H1 (cell line): ENCODE results near the gene GRID2. TPM values are rescaled to one million over a fixed set of nuclear protein-coding genes. Genes with fewer than 3 reads are reported as not detected.
A peak's percentile ranks its signal among the peaks of the same experiment; 100 is the strongest.

ENCODE experiments used
- BRCA1 ChIP-seq: IDR thresholded peaks from 2 replicates; pipeline ENCODE4 v1.6.1; 2012; ENCODE audit warnings: low read depth, low read length, improper control_type of control experiment
- CBX5 ChIP-seq: fragments of 300-800, 300-1000 bp; sonication (generic); IDR thresholded peaks from 2 replicates; pipeline ENCODE4 v1.7.1; 2016; ENCODE audit warnings: antibody characterized with exemption, low read length, low read depth
- CEBPB ChIP-seq: IDR thresholded peaks from 2 replicates; pipeline ENCODE4 v1.6.1; 2012; ENCODE audit warnings: low read depth, low read length
- CHD1 ChIP-seq: IDR thresholded peaks from 2 replicates; pipeline ENCODE4 v1.6.1; 2012; ENCODE audit warnings: low read depth, low read length, improper control_type of control experiment
- CHD2 ChIP-seq: IDR thresholded peaks from 2 replicates; pipeline ENCODE4 v1.6.1; 2012; ENCODE audit warnings: low read length, improper control_type of control experiment
- EP300 ChIP-seq, 2 experiments: IDR thresholded peaks; 1 replicate in 1 of 2; 2 replicates in 1 of 2; pipeline ENCODE4 v1.6.1; 2011 to 2012; ENCODE audit warnings: low read depth in 2 of 2, low read length in 2 of 2, mild to moderate bottlenecking in 2 of 2, borderline replicate concordance in 1 of 2, inconsistent platforms in 1 of 2, moderate library complexity in 1 of 2
- EZH2 ChIP-seq: fragments of 200-600 bp; sonication (generic); IDR thresholded peaks from 2 replicates; pipeline ENCODE4 v1.7.1; 2012; ENCODE audit warnings: low read depth, mild to moderate bottlenecking, moderate library complexity, low read length, inconsistent platforms; ENCODE audit not compliant: severe bottlenecking
- FOSL1 ChIP-seq: IDR thresholded peaks from 2 replicates; pipeline ENCODE4 v1.6.1; 2011; ENCODE audit warnings: mild to moderate bottlenecking, low read depth, low read length, moderate library complexity; ENCODE audit not compliant: insufficient read depth
- GABPA ChIP-seq: IDR thresholded peaks from 2 replicates; pipeline ENCODE4 v1.6.1; 2011; ENCODE audit warnings: mild to moderate bottlenecking, low read length, moderate library complexity, borderline replicate concordance; ENCODE audit not compliant: insufficient read depth
- GTF2F1 ChIP-seq: IDR thresholded peaks from 2 replicates; pipeline ENCODE4 v1.6.1; 2012; ENCODE audit warnings: low read depth, low read length, improper control_type of control experiment, borderline replicate concordance
- JUN ChIP-seq: IDR thresholded peaks from 2 replicates; pipeline ENCODE4 v1.6.1; 2011; ENCODE audit warnings: low read depth, mild to moderate bottlenecking, improper control_type of control experiment, low read length
- KDM1A ChIP-seq: fragments of 200-600, 300-600 bp; sonication (generic); IDR thresholded peaks from 2 replicates; pipeline ENCODE4 v1.7.1; 2016; ENCODE audit warnings: mild to moderate bottlenecking, low read length, borderline replicate concordance
- MAX ChIP-seq: IDR thresholded peaks from 2 replicates; pipeline ENCODE4 v1.6.1; 2012; ENCODE audit warnings: inconsistent platforms
- PHF8 ChIP-seq: fragments of 200-600 bp; sonication (generic); conservative IDR thresholded peaks from 2 replicates; pipeline ENCODE4 v1.7.1; 2012; ENCODE audit warnings: low read depth, mild to moderate bottlenecking, inconsistent platforms, low read length, moderate library complexity
- POLR2A ChIP-seq, 2 experiments: IDR thresholded peaks; 1 replicate in 1 of 2; 2 replicates in 1 of 2; pipeline ENCODE4 v1.6.1; 2011; ENCODE audit warnings: low read depth in 2 of 2, low read length in 2 of 2, mild to moderate bottlenecking in 2 of 2; ENCODE audit errors: control extremely low read depth in 1 of 2
- RAD21 ChIP-seq, 2 experiments: IDR thresholded peaks in 1 of 2; conservative IDR thresholded peaks in 1 of 2; 2 replicates each; pipeline ENCODE4 v1.6.1; 2011; ENCODE audit warnings: low read depth in 2 of 2, low read length in 2 of 2, improper control_type of control experiment in 1 of 2, inconsistent platforms in 1 of 2, mild to moderate bottlenecking in 1 of 2, moderate library complexity in 1 of 2
- RBBP5 ChIP-seq: IDR thresholded peaks from 2 replicates; pipeline ENCODE4 v1.7.1; 2012; ENCODE audit warnings: low read depth, mild to moderate bottlenecking, inconsistent platforms, low read length, moderate library complexity, borderline replicate concordance
- SAP30 ChIP-seq: fragments of 300-600 bp; sonication (generic); IDR thresholded peaks from 2 replicates; pipeline ENCODE4 v1.7.1; 2012; ENCODE audit warnings: low read length, moderate library complexity, mild to moderate bottlenecking, inconsistent platforms; ENCODE audit not compliant: insufficient read depth, insufficient replicate concordance
- SP2 ChIP-seq: IDR thresholded peaks from 2 replicates; pipeline ENCODE4 v1.6.1; 2012; ENCODE audit warnings: mild to moderate bottlenecking, low read length, inconsistent platforms
- SRF ChIP-seq: IDR thresholded peaks from 2 replicates; pipeline ENCODE4 v1.6.1; 2011; ENCODE audit warnings: mild to moderate bottlenecking, low read depth, low read length, moderate library complexity
- SUZ12 ChIP-seq: fragments of 200-600 bp; sonication (generic); IDR thresholded peaks from 2 replicates; pipeline ENCODE4 v1.6.1; 2012; ENCODE audit warnings: mild to moderate bottlenecking, inconsistent platforms, low read length, moderate library complexity, mixed read lengths
- TBP ChIP-seq: IDR thresholded peaks from 2 replicates; pipeline ENCODE4 v1.6.1; 2011; ENCODE audit warnings: low read depth, low read length, improper control_type of control experiment
- USF2 ChIP-seq: IDR thresholded peaks from 2 replicates; pipeline ENCODE4 v1.6.1; 2011; ENCODE audit warnings: low read length, improper control_type of control experiment
- polyA plus RNA-seq, 7 experiments: library from polyadenylated mRNA; depleted of rRNA in 3 of 7; stranded (reverse) in 5 of 7; unstranded in 2 of 7; fragments of >200 nt in 5 of 7; fragments of 200-250 nt in 2 of 7; gene quantifications; 1 replicate in 5 of 7; 2 replicates in 1 of 7; 4 replicates in 1 of 7; pipeline versions ENCODE4 v1.2.1 to v1.2.3, GENCODE V29; 2011 to 2013; ENCODE audit warnings: missing spikeins in 2 of 7, mixed read lengths in 2 of 7
- total RNA-seq: library from RNA; stranded (reverse); fragmentation: NEBNext Ultra II Directional; extraction: Animal tissue kit (Norgen Biotek cat#: 25700); gene quantifications from 2 replicates; pipeline ENCODE4 v1.2.1, GENCODE V29; 2021
- TF ChIP-seq, protein P1 (sequence below): IDR thresholded peaks from 2 replicates; pipeline ENCODE4 v1.6.1; 2012; ENCODE audit warnings: inconsistent platforms

The GRID2 gene
- total and polyA plus RNA-seq, 2 of the 8 experiments (the other 6 are each of a cell fraction or from before 2014, with no cell fraction given), result 31.1 to 81.9 TPM

- TF ChIP-seq CEBPB, result no peak
- no peak for TF ChIP-seq SUZ12
- TF ChIP-seq SP2, result no peak
- peak; percentile 43; the same call in 1 of the 2 replicates for TF ChIP-seq CHD2
- TF ChIP-seq TBP, result no peak
- peak; percentile 42 to 53 for TF ChIP-seq RAD21 (IDR thresholded peaks at IDR 0.05 in 1 of 2, conservative IDR thresholded peaks at IDR 0.05 in 1 of 2; ENCODE audit: low read depth in 2 of 2, low read length in 2 of 2)
- no peak for TF ChIP-seq SRF
- no peak for TF ChIP-seq EZH2
- TF ChIP-seq GABPA, result no peak
- no peak for TF ChIP-seq CHD1
- TF ChIP-seq, protein P1, sequence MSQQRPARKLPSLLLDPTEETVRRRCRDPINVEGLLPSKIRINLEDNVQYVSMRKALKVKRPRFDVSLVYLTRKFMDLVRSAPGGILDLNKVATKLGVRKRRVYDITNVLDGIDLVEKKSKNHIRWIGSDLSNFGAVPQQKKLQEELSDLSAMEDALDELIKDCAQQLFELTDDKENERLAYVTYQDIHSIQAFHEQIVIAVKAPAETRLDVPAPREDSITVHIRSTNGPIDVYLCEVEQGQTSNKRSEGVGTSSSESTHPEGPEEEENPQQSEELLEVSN, result no peak
- no peak for TF ChIP-seq BRCA1
- TF ChIP-seq KDM1A, result no peak
- TF ChIP-seq RBBP5, result no peak
- no peak for TF ChIP-seq SAP30
- no peak for TF ChIP-seq JUN
- no peak for TF ChIP-seq CBX5
- no peak for TF ChIP-seq POLR2A (IDR thresholded peaks at IDR 0.05; ENCODE audit: control extremely low read depth in 1 of 2, low read depth in 2 of 2, low read length in 2 of 2)
- no peak for TF ChIP-seq MAX
- TF ChIP-seq EP300 (IDR thresholded peaks at IDR 0.05; ENCODE audit: borderline replicate concordance in 1 of 2, low read depth in 2 of 2, low read length in 2 of 2), result peak in 1 of 2 experiments; percentile 93; a peak in 1 of 3 replicates
- TF ChIP-seq FOSL1, result no peak
- TF ChIP-seq PHF8, result no peak
- TF ChIP-seq USF2, result no peak
- no peak for TF ChIP-seq GTF2F1
These were observed 216.8 kb downstream of the GRID2 start (continued) for GRCh38 chr4:92520563-92520962.
